HepG2 (cell line): ENCODE measurements around the gene CORO1C. TPM values are rescaled to one million over a fixed set of nuclear protein-coding genes. Genes with fewer than 3 reads are reported as not detected.

ENCODE experiments used
- ATAC-seq: fragments of 200-7000 bp; cut with Tn5 transposase; 3 replicates; pipeline ENCODE4 v1.9.1; 2020; ENCODE audit warnings: mild to moderate bottlenecking, moderate library complexity
- BruUV-seq: library from RNA; stranded (reverse); fragments of 400-500 nt; replicated peaks from 2 replicates; lab custom pipeline; 2021; lab: Mats Ljungman, UMichigan
- CTCF ChIA-PET: fragments of 300-600 bp; formaldehyde crosslinking; extraction: SDS; loops from one replicate; lab custom pipeline; 2021; ENCODE audit warnings: low total read pairs, inconsistent platforms, low intra/inter-chr PET ratio; lab: Yijun Ruan, JAX
- POLR2A ChIA-PET: fragments of 350-600 bp; sonication (Branson Sonifier 250); formaldehyde crosslinking; loops from one replicate; lab custom pipeline; 2020; ENCODE audit warnings: antibody characterized with exemption, inconsistent platforms; lab: Yijun Ruan, JAX
- DNase-seq: peaks from one replicate; pipeline ENCODE4 v3.0.0-alpha.2; 2015; ENCODE audit warnings: low spot score
- FAIRE-seq: peaks from 3 replicates; lab custom pipeline; 2011; peaks lifted over from hg19 to GRCh38; lab: Jason Lieb, UNC
- H2AFZ ChIP-seq: one replicate; pipeline ENCODE4 v1.6.1; 2011; ENCODE audit warnings: low read length, inconsistent platforms
- H3K27ac ChIP-seq: fragments of 300-600 bp; 3 replicates; pipeline ENCODE4 v1.8.0; 2011; ENCODE audit warnings: mixed run types, mild to moderate bottlenecking, mixed read lengths, low read length, inconsistent platforms; ENCODE audit not compliant: insufficient read depth; ENCODE audit errors: extremely low read length
- H3K27me3 ChIP-seq, 2 experiments: fragments of 200-600 bp in 1 of 2; 2 replicates in 1 of 2; 3 replicates in 1 of 2; pipeline versions ENCODE4 v1.6.0 to v1.8.0; 2011; ENCODE audit warnings: low read length in 2 of 2, mild to moderate bottlenecking in 2 of 2, moderate library complexity in 2 of 2, inconsistent platforms in 1 of 2; ENCODE audit not compliant: insufficient read depth in 2 of 2, control insufficient read depth in 1 of 2
- H3K36me3 ChIP-seq, 2 experiments: fragments of 200-600 bp in 1 of 2; replicated peaks in 1 of 2; 2 replicates in 1 of 2; 3 replicates in 1 of 2; pipeline versions ENCODE4 v1.5.1 to v1.8.0; 2011; ENCODE audit warnings: low read length in 2 of 2, inconsistent platforms in 1 of 2; ENCODE audit not compliant: insufficient read depth in 2 of 2, control insufficient read depth in 1 of 2
- H3K4me1 ChIP-seq: 2 replicates; pipeline ENCODE4 v1.5.1; 2012; ENCODE audit warnings: low read length, inconsistent platforms; ENCODE audit not compliant: insufficient read depth
- H3K4me2 ChIP-seq: 2 replicates; pipeline ENCODE4 v1.6.0; 2011; ENCODE audit warnings: low read depth, low read length, inconsistent platforms
- H3K4me3 ChIP-seq, 3 experiments: fragments of 200-600 bp in 1 of 3; sonication (generic), shearing (Covaris generic) in 1 of 3; replicated peaks in 1 of 3; 2 replicates each; pipeline ENCODE4 v1.5.1; 2011 to 2016; ENCODE audit warnings: low read length in 3 of 3, inconsistent platforms in 2 of 3, low read depth in 2 of 3, mild to moderate bottlenecking in 2 of 3, control low read depth in 1 of 3, mixed read lengths in 1 of 3; ENCODE audit not compliant: insufficient read depth in 1 of 3
- H3K79me2 ChIP-seq: one replicate; pipeline ENCODE4 v1.6.1; 2011; ENCODE audit warnings: low read length, inconsistent platforms; ENCODE audit not compliant: insufficient read depth
- H3K9ac ChIP-seq: 2 replicates; pipeline ENCODE4 v1.6.0; 2011; ENCODE audit warnings: mild to moderate bottlenecking, low read depth, low read length, inconsistent platforms; ENCODE audit not compliant: insufficient read depth
- H3K9me3 ChIP-seq: 2 replicates; pipeline ENCODE4 v1.5.1; 2012; ENCODE audit warnings: mild to moderate bottlenecking, low read length
- H4K20me1 ChIP-seq: 2 replicates; pipeline ENCODE4 v1.6.0; 2011; ENCODE audit warnings: inconsistent platforms, mild to moderate bottlenecking, low read length, moderate library complexity; ENCODE audit not compliant: insufficient read depth
- CBX5 ChIP-seq: sonication (generic); formaldehyde crosslinking; IDR thresholded peaks from 2 replicates; pipeline ENCODE4 v1.4.0; 2020; ENCODE audit warnings: missing genetic modification reagents, borderline replicate concordance
- EP300 ChIP-seq, 3 experiments: sonication (generic) in 1 of 3; formaldehyde crosslinking in 1 of 3; IDR thresholded peaks; 2 replicates each; pipeline versions ENCODE4 v1.5.1 to v1.6.1; 2011 to 2020; ENCODE audit warnings: low read depth in 2 of 3, low read length in 2 of 3, borderline replicate concordance in 1 of 3, improper control_type of control experiment in 1 of 3, mild to moderate bottlenecking in 1 of 3, missing genetic modification reagents in 1 of 3, moderate library complexity in 1 of 3
- HOXA3 ChIP-seq: sonication (generic); formaldehyde crosslinking; IDR thresholded peaks from 2 replicates; pipeline ENCODE4 v1.5.0; 2020; ENCODE audit warnings: missing genetic modification reagents
- JUN ChIP-seq: sonication (generic); formaldehyde crosslinking; IDR thresholded peaks from 2 replicates; pipeline ENCODE4 v1.4.0; 2020; ENCODE audit warnings: mild to moderate bottlenecking, missing genetic modification reagents
- LCORL ChIP-seq, 2 experiments: fragments of 450-650 bp in 1 of 2; sonication (generic) in 1 of 2; formaldehyde crosslinking in 1 of 2; IDR thresholded peaks; 2 replicates each; pipeline versions ENCODE4 v1.5.0 to v1.6.1; 2017 to 2020; ENCODE audit warnings: antibody characterized with exemption in 1 of 2, missing genetic modification reagents in 1 of 2
- MYNN ChIP-seq: sonication (generic); formaldehyde crosslinking; IDR thresholded peaks from 2 replicates; pipeline ENCODE4 v1.4.0; 2020; ENCODE audit warnings: mild to moderate bottlenecking, low read depth, missing genetic modification reagents
- NFIB ChIP-seq: sonication (generic); formaldehyde crosslinking; IDR thresholded peaks from 2 replicates; pipeline ENCODE4 v1.9.0; 2021; ENCODE audit warnings: missing genetic modification reagents, mild to moderate bottlenecking, borderline replicate concordance
- NPAS2 ChIP-seq: sonication (generic); formaldehyde crosslinking; IDR thresholded peaks from 2 replicates; pipeline ENCODE4 v1.8.0; 2022; ENCODE audit warnings: mild to moderate bottlenecking, missing genetic modification reagents, borderline replicate concordance
- STAT5B ChIP-seq: sonication (generic); formaldehyde crosslinking; IDR thresholded peaks from 2 replicates; pipeline ENCODE4 v1.4.0; 2020; ENCODE audit warnings: missing genetic modification reagents
- ZGPAT ChIP-seq: IDR thresholded peaks from 2 replicates; pipeline ENCODE4 v1.6.1; 2016; ENCODE audit warnings: mild to moderate bottlenecking
- ZNF275 ChIP-seq: sonication (generic); formaldehyde crosslinking; IDR thresholded peaks from 2 replicates; pipeline ENCODE4 v1.8.0; 2022; ENCODE audit warnings: missing genetic modification reagents, mild to moderate bottlenecking, inconsistent platforms, borderline replicate concordance
- ZNF33B ChIP-seq: sonication (generic); formaldehyde crosslinking; IDR thresholded peaks from 2 replicates; pipeline ENCODE4 v1.5.1; 2020; ENCODE audit warnings: mild to moderate bottlenecking, missing genetic modification reagents
- ZNF670 ChIP-seq: sonication (generic); formaldehyde crosslinking; IDR thresholded peaks from 2 replicates; pipeline ENCODE4 v1.8.0; 2022; ENCODE audit warnings: mild to moderate bottlenecking, missing genetic modification reagents, borderline replicate concordance
- ZNF782 ChIP-seq: sonication (generic); formaldehyde crosslinking; IDR thresholded peaks from 2 replicates; pipeline ENCODE4 v1.4.0; 2020; ENCODE audit warnings: missing genetic modification reagents, mild to moderate bottlenecking, borderline replicate concordance
- WGBS: methylation state at CpG from one replicate; pipeline ENCODE4 v1.1.6; 2017; ENCODE audit warnings: low lambda C conversion rate; 5-methylcytosine and 5-hydroxymethylcytosine counted together
- in situ Hi-C: cut with HindIII; loops from 2 replicates; pipeline ENCODE4 v1.10.0; 2017; ENCODE audit warnings: low pct_unique_long_range_greater_than_20kb; ENCODE audit not compliant: extremely low pct_ligation_motif_present
- intact Hi-C: fragments of 100-400 bp; cut with micrococcal nuclease; formaldehyde crosslinking; loops from one replicate; pipeline ENCODE4 v1.10.0; 2022; ENCODE audit not compliant: unreplicated experiment
- polyA plus RNA-seq, 8 experiments: library from polyadenylated mRNA; depleted of rRNA in 3 of 8; stranded (reverse) in 7 of 8; unstranded in 1 of 8; fragments of >200 nt; fragmentation: Illumina TruSeq in 4 of 8; extraction: Trizol in 4 of 8; gene quantifications; 2 replicates each; pipeline versions ENCODE4 v1.2.1 to v1.2.3, GENCODE V29; 2011 to 2016; ENCODE audit warnings: low read depth in 4 of 8, missing spikeins in 1 of 8, mixed read lengths in 1 of 8; ENCODE audit not compliant: insufficient read depth in 1 of 8
- total RNA-seq, 5 experiments: library from RNA; depleted of rRNA; stranded (reverse); fragments of >200 nt; fragmentation: Illumina TruSeq; extraction: Trizol; gene quantifications; 2 replicates each; pipeline ENCODE4 v1.2.3, GENCODE V29; 2016; ENCODE audit warnings: low read depth in 1 of 5

Gene CORO1C
- total and polyA plus RNA-seq, 2 of the 13 experiments (the other 11 are each of a cell fraction or from before 2014, with no cell fraction given), result 73.7 to 131 TPM

GRCh38 chr12:108727161-108727560 is 4.2 kb downstream of the CORO1C start:
- CTCF ChIA-PET, result no interaction called here
- POLR2A ChIA-PET, result no interaction called here
- H2AFZ ChIP-seq, result no peak overlapping the region

More at GRCh38 chr12:108727161-108727560, 4.2 kb downstream of the CORO1C start:
- H3K4me3 ChIP-seq, result no peak overlapping the region
- H4K20me1 ChIP-seq, result peaks cover 60% of the 10 kb centered on the region
- FAIRE-seq (no peak), DNase-seq (no peak), ATAC-seq (no peak)
- H3K9ac ChIP-seq, result no peak overlapping the region
- no peak overlapping the region for H3K4me2 ChIP-seq
- H3K4me1 ChIP-seq, result peaks cover 68% of the 10 kb centered on the region
- intact Hi-C loops (no loop called here), in situ Hi-C loops (loop anchor here (5.0 kb wide), 1 partner anchor 60 kb away; no protein-coding TSS in a partner anchor)
- H3K36me3 ChIP-seq, result no peaks in the 10 kb centered on the region; a peak in 1 of 5 replicates
- no peaks in the 10 kb centered on the region; a peak in 1 of 5 replicates for H3K27me3 ChIP-seq
- H3K9me3 ChIP-seq, result no peaks in the 10 kb centered on the region
- TF ChIP-seq EP300 (IDR thresholded peaks at IDR 0.05; ENCODE audit: low read depth in 2 of 2, low read length in 2 of 2) (no peak), EP300 (CRISPR knock-in tag; IDR thresholded peaks at IDR 0.05; ENCODE audit: borderline replicate concordance) (no peak), ZNF275 (CRISPR knock-in tag) (no peak), ZNF33B (CRISPR knock-in tag) (no peak), NPAS2 (no peak), HOXA3 (no peak), NFIB (CRISPR knock-in tag) (no peak), CBX5 (no peak), LCORL (IDR thresholded peaks at IDR 0.05) (no peak), LCORL (CRISPR knock-in tag; IDR thresholded peaks at IDR 0.05) (no peak), STAT5B (CRISPR knock-in tag) (no peak), ZNF670 (CRISPR knock-in tag) (no peak), JUN (CRISPR knock-in tag) (no peak), MYNN (CRISPR knock-in tag) (no peak), ZNF782 (CRISPR knock-in tag) (no peak), ZGPAT (no peak)
- H3K27ac ChIP-seq, result no peak overlapping the region
- H3K79me2 ChIP-seq, result peaks cover 82% of the 10 kb centered on the region
- BruUV-seq, result no TSS peak
- WGBS, result 100% methylated on average over 1 of the region's 1 CpG
